DOHH2 (cell line): ENCODE data around the gene EPG5.

Experiments used
- EZH2phosphoT487 ChIP-seq: fragments of 200-600 bp; sonication (generic); IDR thresholded peaks from 2 replicates; pipeline ENCODE4 v1.6.1; 2017; ENCODE audit warnings: borderline replicate concordance, mild to moderate bottlenecking, antibody characterized with exemption, low read length, moderate library complexity, mixed read lengths
- TF ChIP-seq, protein P1 (sequence below): fragments of 200-600 bp; sonication (generic); IDR thresholded peaks from one replicate; pipeline ENCODE4 v1.5.1; 2014; ENCODE audit warnings: antibody characterized with exemption, mild to moderate bottlenecking, low read depth, low read length; ENCODE audit not compliant: poor library complexity, severe bottlenecking

- TF ChIP-seq, protein P1, sequence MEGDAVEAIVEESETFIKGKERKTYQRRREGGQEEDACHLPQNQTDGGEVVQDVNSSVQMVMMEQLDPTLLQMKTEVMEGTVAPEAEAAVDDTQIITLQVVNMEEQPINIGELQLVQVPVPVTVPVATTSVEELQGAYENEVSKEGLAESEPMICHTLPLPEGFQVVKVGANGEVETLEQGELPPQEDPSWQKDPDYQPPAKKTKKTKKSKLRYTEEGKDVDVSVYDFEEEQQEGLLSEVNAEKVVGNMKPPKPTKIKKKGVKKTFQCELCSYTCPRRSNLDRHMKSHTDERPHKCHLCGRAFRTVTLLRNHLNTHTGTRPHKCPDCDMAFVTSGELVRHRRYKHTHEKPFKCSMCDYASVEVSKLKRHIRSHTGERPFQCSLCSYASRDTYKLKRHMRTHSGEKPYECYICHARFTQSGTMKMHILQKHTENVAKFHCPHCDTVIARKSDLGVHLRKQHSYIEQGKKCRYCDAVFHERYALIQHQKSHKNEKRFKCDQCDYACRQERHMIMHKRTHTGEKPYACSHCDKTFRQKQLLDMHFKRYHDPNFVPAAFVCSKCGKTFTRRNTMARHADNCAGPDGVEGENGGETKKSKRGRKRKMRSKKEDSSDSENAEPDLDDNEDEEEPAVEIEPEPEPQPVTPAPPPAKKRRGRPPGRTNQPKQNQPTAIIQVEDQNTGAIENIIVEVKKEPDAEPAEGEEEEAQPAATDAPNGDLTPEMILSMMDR, result no peak
- no peak for TF ChIP-seq EZH2phosphoT487
Observed at GRCh38 chr18:45825258-45826044, 141.7 kb downstream of the EPG5 start, which contains the start of gene SIGLEC15.
